GM21367 (cell line): ENCODE data around the gene EIF4H.
"Not testable (repeated sequence)": the region's sequence is repeated elsewhere in the genome, so short reads cannot be mapped to it uniquely, and the experiment has no call there.

Experiments
- ATAC-seq: cut with Tn5 transposase; IDR thresholded peaks from one replicate; pipeline ENCODE4 v1.9.1; 2021; ENCODE audit not compliant: unreplicated experiment

EIF4H gene

DNA sequence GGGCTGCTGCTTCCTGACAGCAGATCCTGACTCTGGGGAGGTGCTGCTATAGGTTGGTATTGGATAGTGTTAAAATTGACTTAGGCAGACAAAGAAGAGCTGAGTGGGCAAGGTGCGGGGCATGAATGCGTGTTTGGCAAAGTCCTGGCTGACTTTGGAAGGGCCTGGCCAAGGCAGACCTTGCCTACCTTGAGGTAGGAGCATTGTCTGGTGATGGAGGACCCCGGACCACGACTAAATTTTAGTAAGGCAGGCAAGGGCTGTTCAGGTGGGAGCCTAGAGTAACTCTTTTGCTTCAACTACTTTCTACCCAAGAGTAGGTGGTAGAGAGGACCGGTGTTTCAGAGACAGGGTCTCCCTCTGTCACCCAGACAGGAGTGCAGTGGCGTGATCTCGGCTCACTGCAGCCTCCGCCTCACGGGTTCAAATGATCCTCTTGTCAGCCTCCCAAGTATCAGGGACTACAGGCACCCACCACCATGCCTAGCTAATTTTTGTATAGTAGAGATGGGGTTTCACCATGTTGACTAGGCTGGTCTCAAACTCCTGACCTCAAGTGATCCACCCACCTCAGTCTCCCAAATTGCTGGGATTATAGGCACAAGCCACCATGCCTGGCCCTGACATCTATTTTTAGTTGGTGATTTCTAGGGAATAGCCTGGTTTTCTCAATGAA is 23.4 kb downstream of the EIF4H start:
- ATAC-seq = no peak

DNA sequence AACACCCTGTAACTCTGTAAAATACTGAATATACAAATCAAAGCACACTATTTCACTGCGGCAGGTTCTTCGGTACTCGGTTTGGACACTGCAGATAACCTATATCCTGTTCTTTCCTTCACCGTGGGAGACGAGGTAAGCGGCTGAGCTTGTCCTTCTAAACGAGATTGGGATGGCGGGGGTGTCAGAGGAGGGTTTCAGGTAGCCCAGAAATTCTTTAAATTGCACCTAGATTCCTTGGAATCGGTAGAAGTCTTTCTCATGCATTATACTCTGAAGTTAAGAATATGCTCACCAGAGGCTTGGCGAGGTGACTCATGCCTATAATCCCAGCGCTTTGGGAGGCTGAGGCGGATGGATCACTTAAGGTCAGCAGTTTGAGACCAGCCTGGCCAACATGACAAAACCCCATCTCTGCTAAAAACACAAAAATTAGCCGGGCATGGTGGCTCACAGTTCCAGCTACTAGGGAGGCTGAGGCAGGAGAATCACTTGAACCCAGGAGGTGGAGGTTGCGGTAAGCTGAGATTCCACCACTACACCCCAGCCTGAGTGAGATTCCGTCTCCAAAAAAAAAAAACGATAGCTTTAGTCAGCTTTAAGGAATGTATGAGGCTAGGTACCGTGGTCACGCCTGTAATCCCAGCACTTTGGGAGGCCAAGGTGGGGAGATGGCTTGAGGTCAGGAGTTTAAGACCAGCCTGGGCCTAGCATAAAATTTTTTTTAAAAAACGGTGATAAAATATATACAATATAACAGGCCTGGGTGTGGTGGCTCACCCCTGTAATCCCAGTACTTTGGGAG is 25.6 kb downstream of the EIF4H start:
- ATAC-seq = no peak

DNA sequence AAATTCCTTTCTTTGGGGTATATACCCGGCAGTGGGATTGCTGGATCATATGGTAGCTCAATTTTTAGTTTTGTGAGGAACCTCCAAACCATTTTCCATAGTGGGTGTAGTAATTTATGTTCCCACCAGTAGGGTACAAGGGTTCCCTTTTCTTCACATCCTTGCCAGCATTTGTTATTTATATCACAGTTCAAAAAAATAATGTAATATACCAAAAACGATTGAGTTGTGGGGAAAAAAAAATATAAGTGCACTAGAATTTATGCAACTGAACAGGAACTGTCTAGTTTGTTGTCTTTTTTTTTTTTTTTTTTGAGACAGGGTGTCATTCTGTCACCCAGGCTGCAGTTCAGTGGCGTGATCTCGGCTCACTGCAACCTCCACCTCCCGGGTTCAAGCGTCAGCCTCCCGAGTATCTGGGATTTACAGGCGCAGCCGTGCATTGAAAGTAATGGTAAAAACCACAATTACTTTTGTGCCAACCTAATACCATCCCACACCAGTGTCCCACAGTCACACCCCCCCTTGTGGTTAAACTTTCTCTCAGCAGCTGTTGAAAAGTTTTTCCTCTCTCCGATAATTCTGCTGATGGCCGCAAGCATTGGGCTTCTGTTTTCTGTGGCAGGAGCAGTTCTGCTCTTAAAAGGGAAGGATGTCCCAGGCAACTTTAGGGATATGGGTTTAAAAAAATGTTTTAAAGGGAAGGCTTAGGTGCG is 28.8 kb downstream of the EIF4H start:
- no peak for ATAC-seq

DNA sequence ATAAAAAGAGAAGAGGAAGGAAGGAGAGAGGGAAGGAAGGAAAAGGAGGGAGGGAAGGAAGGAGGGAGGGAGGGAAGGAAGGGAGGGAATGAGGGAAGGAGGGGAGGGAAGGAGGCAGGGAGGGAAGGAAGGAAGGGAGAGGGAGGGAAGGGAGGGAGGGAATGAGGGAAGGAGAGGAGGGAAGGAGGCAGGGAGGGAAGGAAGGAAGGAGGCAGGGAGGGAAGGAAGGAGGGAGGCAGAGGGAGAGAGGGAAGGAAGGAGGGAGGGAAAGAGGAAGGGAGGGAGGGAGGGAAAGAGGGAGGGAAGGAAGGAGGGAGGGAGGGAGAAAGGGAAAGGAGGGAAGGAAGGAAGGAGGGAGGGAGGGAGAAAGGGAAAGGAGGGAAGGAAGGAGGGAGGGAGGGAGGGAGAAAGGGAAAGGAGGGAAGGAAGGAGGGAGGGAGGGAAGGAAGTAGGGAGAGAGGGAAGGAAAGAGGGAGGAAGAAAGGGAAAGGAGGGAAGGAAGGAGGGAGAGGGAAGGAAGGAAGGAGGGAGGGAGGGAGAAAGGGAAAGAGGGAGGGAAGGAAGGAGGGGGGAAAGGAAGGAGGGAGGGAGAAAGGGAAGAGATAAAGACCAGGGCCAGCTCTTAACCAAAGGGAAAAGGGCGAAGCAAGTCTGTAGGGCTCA is 29.9 kb downstream of the EIF4H start:
- no peak for ATAC-seq

DNA sequence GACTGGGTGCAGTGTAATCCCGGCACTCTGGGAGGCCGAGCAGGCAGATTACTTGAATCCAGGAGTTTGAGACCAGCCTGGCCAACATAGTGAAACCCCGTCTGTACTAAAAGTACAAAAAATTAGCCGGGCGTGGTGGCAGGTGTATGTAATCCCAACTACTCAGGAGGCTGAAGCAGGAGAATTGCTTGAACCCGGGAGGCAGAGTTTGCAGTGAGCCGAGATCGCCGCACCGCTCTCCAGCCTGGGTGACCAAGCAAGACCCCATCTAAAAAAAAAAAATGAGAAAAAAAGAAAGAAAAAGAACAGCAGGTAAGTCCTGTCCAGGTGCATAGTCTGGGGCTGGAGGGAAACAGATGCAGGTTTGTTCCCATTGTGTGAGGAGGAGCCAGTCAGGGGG is 31.9 kb downstream of the EIF4H start:
- ATAC-seq = not testable (repeated sequence)

DNA sequence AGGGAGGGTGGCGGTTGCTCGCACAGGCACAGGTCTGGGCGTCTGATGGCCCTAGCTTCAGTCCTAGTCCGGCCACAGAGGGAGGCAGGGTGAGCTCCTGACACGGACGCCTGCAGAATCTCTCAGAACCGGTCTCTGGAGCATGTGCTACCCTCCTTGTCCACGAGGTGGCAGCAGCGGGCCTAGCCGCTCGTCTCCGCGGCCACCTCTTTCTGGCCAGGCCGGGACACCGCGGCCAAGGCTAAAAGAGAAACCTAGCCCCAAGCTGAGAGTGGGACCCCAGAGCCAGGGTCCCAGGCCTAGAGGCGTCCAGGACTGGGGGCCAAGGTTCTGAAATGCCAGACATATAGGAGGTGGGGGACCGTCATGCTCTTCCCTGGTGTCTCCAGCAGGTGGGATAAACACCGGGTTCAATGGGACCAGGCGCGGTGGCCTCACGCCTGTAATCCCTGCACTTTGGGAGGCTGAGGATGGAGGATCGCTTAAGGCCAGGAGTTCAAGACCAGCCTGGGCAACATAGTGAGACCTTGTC is 32.5 kb downstream of the EIF4H start:
- no peak for ATAC-seq

DNA sequence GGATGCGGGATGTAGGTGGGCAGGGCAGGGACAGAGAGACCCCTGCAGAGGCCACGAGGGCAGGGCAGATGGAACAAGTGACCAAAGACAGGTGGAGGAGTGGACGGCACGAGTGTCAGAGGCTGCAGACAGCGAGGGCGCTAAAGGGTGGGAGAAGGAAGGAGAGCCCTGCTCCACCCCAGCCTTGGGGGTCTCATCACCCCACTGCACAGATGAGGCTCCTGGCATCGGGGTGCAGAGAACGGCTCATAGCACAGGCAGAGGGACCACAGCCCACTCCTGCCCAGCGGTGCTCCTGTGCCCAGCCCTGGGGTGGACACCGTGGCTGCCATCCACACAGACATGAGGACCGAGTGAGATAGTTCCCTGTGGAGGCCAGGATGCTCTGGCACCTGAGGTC is 33.4 kb downstream of the EIF4H start:
- ATAC-seq = no peak

DNA sequence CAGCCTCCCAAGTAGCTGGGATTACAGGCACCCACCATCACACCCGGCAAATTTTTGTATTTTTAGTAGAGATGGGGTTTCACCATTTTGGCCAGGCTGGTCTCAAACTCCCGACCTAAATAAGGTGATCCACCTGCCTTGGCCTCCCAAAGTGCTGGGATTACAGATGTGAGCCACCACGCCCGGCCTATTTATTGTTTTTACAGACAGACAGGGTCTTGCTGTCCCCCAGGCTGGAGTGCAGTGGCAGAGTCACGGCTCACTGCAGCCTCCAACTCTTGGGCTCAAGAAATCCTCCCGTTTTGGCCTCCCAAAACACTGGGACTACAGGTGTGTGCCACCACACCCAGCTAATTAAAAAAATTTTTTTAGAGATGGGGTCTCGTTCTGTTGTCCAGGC is 34.1 kb downstream of the EIF4H start:
- not testable (repeated sequence) for ATAC-seq

DNA sequence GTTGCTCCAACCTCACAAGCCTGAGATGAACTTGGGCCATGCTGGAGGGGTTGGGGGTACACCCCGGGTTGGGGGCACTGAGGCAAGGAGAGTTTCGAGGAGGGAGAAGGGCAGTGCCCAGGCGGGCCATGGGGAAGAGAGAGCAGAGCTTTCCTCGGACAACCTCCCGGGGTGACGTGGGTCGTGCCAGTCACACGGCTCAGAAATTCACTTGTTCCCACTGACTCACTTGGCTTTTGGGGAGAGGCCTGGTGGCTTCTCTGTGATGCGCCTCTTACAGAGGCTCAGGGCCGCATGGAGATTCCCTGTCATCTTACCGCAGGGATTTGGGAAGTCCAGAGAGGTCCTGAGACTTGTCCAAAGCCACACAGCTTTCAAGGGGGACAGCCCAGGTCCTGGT is 38.5 kb downstream of the EIF4H start:
- no peak for ATAC-seq

DNA sequence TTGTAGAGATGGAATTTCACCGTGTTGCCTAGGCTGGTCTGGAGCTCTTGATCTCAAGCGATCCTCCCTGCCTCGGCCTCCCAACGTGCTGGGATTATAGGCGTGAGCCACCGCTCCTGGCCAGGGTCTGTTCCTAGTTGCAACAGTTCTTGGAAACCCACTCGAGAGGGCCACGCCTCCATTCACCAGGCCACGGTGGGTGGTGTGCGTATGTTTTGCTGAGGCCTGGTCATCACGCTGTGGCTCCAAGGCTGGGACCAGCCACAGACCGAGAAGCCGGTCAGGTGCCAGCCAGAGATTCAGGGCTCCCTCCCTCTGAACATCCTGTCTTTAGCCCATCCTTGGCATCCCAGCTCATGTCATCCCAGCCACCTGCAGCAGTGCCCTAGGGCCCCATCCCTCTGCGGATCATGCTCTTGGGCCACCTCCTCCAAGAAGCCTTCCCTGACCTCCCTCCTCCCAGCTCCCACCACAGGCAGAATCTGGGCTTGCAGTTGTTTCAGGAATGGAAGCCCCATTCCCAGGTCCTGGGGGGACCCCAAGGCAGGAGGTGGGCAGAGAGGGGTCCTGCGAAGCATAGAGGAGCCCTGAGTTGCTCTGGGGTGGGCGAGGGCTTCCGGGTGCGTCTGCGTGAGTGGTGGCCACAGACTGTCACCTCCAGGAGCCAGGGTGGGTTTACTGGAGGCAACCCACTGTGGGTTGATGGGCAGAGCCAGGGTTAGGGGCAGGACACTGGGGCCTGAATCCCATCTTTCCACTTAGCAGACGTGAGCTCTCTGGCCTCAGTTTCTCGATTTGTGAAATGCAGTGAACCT is 40.9 kb downstream of the EIF4H start:
- ATAC-seq = no peak

DNA sequence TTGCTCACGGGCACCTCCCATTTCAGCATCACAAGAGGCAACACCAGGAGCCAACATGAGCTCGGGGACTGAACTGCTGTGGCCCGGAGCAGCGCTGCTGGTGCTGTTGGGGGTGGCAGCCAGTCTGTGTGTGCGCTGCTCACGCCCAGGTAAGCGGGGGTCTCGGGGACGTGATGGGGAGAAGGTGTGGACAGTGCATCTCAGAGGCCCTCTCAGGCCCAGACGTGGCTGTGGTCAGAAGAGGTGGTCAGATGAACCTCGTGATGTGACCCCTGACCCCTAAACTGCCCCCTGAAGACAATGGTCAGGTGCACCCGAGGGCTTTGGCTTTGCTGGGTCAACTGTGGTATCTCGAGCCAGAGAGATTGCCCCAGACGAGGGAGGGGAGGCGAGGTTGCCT is 41.8 kb downstream of the EIF4H start:
- ATAC-seq = no peak

DNA sequence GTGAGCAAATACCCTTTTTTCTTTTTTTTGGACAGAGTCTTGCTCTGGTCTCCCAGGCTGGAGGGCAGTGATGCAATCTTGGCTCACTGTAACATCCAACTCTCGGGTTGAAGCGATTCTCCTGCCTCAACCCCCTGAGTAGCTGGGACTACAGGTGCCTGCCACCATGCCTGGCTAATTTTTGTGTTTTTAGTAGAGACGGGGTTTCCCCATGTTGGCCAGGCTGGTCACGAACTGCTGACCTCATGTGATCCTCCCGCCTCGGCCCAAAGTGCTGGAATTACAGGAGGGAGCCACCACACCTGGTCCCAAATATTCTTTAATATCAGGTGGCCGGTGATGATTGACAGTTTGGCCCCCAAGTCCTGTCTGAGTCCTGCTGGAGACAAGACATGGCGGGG is 42.2 kb downstream of the EIF4H start:
- ATAC-seq = no peak

DNA sequence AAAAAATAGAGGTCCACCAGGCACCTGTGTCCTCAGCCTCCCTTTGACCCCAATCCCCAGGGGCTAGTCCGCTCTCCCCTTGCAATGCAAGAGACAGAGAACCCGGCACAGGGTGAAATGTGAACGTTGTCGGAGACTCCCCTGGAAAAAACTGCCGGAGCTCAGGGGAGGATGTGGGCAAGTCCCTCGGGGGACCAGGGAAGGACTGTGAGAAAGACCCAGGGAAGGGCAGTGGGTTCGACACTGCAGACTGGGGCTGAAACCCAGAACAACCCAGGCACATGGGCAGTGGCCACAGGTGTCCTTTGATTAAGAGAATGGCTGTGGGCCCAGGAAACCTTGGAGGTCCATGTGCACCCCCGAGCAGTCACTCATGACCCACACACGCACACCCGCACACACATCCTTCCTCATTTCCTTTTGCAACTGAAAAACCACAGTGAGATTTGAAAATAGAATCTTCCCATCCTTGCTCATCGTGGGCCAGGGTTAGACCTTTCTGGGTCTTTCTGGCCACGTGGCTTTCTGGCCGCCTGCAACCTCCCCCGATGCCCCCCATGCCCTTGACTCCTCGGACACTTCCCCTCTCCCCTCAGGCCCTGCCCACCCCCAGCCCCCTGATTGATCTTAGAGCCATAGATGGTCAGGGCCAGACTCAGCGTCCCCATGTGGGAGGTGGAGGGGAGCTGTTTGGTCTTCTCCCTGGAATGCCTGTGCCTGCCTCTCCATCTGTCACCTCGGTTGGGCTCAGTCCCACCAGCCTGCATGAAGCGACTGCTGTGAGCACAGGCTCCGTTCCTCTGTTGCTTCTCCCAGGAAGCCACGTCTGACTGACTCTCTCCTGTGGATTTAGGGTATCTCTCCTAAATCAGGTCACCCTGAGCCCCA is 43.5 kb downstream of the EIF4H start:
- peak; percentile 48 for ATAC-seq

DNA sequence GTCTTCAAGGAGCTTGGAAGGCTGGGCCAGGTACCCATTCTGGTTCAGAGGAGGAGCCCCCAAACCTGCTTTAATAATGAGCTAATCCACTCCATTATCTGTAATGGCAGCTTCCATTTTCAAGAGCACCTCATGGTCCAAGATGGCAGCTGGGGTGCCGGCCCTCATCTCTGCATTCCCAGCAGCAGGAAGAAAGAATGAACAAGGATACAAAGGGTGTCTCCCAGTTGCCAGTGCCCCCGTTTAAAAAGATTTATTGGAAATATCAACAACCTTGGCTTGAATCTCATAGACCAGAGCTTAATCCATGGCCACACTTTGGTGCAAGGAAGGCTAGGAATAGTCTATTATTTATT is 44.2 kb downstream of the EIF4H start:
- ATAC-seq = no peak

DNA sequence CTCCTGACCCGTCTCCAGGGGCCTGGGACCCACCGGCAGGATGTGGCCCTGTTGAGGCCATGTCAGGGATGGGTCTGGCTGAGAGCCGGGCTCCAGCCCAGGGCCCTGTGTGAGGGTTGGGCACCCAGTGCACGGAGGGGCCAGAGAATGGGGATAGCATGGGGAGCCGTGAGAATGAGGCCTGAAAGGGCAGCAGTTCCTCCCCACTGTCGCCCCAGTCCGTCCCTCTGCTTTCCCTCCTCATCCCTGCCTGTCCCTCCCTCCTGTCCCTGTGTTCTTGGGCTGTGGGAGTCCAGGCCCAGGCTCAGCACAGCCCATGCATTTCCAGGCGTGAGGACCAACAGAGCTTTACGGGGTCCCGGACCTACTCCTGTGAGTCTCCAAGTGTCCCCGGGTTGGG is 45.3 kb downstream of the EIF4H start:
- ATAC-seq = no peak

DNA sequence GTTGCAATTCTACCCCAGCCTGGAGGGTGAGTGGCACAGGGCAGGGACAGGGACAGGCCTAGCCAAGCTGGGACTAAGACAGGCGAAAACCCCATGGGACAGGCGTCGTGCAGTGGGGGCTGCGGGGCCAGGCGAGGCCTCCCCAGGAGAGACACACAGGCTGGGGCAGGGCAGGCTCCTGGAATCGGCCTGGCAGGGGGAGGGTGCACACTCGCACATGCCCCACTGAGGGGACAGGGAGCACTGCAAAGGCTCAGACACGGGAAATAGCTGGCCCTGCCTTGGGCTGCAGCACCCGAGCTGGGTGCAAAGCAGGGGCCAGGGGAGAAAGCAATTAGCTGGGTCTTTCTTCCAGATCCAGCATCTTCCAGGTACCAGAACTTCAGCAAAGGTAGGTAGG is 46.1 kb downstream of the EIF4H start:
- ATAC-seq = no peak

DNA sequence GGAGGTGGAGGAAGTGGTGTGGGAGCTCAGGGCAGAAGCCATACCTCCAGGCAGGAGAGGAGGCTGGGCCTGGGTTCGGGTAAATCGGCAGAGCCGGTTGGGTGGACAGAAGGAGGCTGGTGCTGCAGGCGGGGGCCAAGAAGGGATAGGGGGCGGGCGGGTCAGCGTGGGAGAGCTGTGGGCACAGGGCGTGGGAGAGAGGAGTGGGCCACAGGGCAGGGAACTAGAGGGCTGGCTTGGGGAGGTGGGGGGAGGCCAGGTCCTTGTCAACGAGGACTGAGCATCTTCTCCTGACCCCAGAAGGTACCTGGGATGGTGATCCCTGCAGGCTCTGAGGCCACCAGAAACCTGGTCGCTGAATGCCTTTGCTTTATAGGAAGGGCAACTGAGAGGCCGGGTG is 47.6 kb downstream of the EIF4H start:
- ATAC-seq = no peak

DNA sequence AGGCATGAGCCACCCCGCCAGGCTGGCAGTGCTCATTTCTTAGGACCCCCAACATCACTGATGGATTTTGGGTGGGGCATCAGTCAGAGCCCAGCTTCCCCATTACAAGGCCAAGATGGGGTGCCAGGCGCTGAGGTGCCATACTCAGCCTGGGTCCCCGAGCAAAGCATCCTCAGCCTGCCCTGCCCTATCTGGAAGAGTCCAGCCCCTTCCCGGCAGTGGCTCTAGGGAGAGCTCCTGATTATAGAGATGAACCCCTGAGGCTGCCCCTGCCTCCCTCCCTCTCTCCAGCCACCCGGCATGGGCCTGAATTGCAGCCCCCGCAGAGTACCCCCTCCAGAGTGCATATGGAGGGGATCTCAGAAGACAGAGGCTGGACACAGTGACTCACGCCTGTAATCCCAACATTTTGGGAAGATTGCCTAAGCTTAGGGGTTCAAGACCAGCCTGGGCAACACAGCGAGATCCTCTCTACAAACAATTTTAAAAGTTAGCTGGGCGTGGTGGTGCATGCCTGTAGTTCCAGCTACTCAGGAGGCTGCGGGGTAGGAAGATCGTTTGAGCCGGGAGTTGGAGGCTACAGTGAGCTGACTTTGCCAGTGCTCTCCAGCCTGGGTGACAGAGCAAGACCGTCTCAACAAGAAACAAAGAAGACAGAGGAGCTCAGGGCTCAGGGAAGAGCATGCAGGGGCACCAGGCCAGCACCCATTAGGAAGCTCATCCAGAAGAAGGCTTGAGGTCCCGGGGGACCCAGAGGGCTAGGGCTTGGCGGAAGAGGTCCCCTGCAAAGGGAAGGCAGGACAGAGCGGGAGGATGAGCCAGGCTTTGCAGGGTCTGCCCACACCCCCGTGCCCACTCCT is 48.9 kb downstream of the EIF4H start:
- no peak for ATAC-seq
